Esophagus muscularis mucosa (tissue), 4 donors: ENCODE data around the gene KCND3. TPM values are rescaled to one million over a fixed set of nuclear protein-coding genes. Genes with fewer than 3 reads are reported as not detected.

Experiments
- DNase-seq: peaks from one replicate; pipeline ENCODE4 v3.0.0-alpha.2; 2017; ENCODE audit errors: extremely low spot score
- H3K27ac ChIP-seq, 4 donors: fragments of 200-600 bp; sonication (generic); replicated peaks in 1 of 4; 1 replicate in 3 of 4; 2 replicates in 1 of 4; pipeline ENCODE4 v1.5.1; 2016 to 2019; ENCODE audit warnings: mild to moderate bottlenecking in 1 of 4
- H3K27me3 ChIP-seq, 4 donors: fragments of 200-600 bp; sonication (generic); one replicate each; pipeline versions ENCODE4 v1.5.1 to v1.6.0; 2016 to 2019
- H3K36me3 ChIP-seq, 4 donors: fragments of 200-600 bp; sonication (generic); one replicate each; pipeline ENCODE4 v1.5.1; 2016 to 2019
- H3K4me1 ChIP-seq, 4 donors: fragments of 200-600 bp; sonication (generic); one replicate each; pipeline ENCODE4 v1.5.1; 2016 to 2019
- H3K4me3 ChIP-seq, 4 donors: fragments of 200-600 bp; sonication (generic); 1 replicate in 2 of 4; 2 replicates in 2 of 4; pipeline ENCODE4 v1.5.1; 2016 to 2019; ENCODE audit warnings: mild to moderate bottlenecking in 4 of 4, moderate library complexity in 1 of 4
- H3K9me3 ChIP-seq, 4 donors: fragments of 200-600 bp; sonication (generic); 1 replicate in 3 of 4; 2 replicates in 1 of 4; pipeline ENCODE4 v1.5.1; 2016 to 2019
- EP300 ChIP-seq: sonication (generic); formaldehyde crosslinking; IDR thresholded peaks from one replicate; pipeline ENCODE4 v1.6.1; 2017; ENCODE audit warnings: antibody characterized with exemption
- POLR2A ChIP-seq: fragments of 450-650 bp; IDR thresholded peaks from one replicate; pipeline ENCODE4 v1.6.1; 2017; ENCODE audit warnings: antibody characterized with exemption, moderate library complexity, mild to moderate bottlenecking, low read depth
- POLR2AphosphoS5 ChIP-seq, 2 donors: sonication (generic); formaldehyde crosslinking; IDR thresholded peaks; one replicate each; pipeline ENCODE4 v1.6.1; 2017; ENCODE audit warnings: antibody characterized with exemption in 2 of 2
- WGBS: methylation state at CpG from one replicate; pipeline ENCODE4 v1.1.5; 2018; 5-methylcytosine and 5-hydroxymethylcytosine counted together
- intact Hi-C: fragments of 100-400 bp; cut with DNase I; formaldehyde crosslinking; loops from one replicate; pipeline ENCODE4 v1.15.1; 2023
- total RNA-seq, 4 donors: library from RNA; depleted of rRNA; stranded (reverse); fragments of >200 nt; gene quantifications; one replicate each; pipeline versions ENCODE4 v1.1.0 to v1.2.1, GENCODE V29; 2016
- TF ChIP-seq, protein P1 (sequence below), 3 experiments: fragments of 200-600 bp in 2 of 3; fragments of 450-650 bp in 1 of 3; sonication (generic) in 2 of 3; IDR thresholded peaks; one replicate each; pipeline ENCODE4 v1.5.1; 2017 to 2019; ENCODE audit warnings: antibody characterized with exemption in 3 of 3, mild to moderate bottlenecking in 2 of 3, moderate library complexity in 1 of 3

KCND3 gene
- total RNA-seq, 4 donors from 2014 or later, result 25.7 to 57.6 (median 47.5) TPM

- H3K4me3 ChIP-seq, result no peak overlapping the region
- H3K4me1 ChIP-seq, result peaks cover 42 to 73% (median 68%) of the 10 kb centered on the region in 4 donors
- DNase-seq, result no peak
- intact Hi-C loops, result no loop called here
- TF ChIP-seq, protein P1, sequence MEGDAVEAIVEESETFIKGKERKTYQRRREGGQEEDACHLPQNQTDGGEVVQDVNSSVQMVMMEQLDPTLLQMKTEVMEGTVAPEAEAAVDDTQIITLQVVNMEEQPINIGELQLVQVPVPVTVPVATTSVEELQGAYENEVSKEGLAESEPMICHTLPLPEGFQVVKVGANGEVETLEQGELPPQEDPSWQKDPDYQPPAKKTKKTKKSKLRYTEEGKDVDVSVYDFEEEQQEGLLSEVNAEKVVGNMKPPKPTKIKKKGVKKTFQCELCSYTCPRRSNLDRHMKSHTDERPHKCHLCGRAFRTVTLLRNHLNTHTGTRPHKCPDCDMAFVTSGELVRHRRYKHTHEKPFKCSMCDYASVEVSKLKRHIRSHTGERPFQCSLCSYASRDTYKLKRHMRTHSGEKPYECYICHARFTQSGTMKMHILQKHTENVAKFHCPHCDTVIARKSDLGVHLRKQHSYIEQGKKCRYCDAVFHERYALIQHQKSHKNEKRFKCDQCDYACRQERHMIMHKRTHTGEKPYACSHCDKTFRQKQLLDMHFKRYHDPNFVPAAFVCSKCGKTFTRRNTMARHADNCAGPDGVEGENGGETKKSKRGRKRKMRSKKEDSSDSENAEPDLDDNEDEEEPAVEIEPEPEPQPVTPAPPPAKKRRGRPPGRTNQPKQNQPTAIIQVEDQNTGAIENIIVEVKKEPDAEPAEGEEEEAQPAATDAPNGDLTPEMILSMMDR (IDR thresholded peaks at IDR 0.05), result no peak
- TF ChIP-seq EP300 (no peak), POLR2A (no peak), POLR2AphosphoS5 (IDR thresholded peaks at IDR 0.05) (no peak)
- peak overlapping the region; percentile 36 to 52 (median 44) for H3K27ac ChIP-seq
- no peaks in the 10 kb centered on the region for H3K9me3 ChIP-seq
- WGBS, result 85% methylated on average over 3 of the region's 3 CpGs
- H3K27me3 ChIP-seq, result no peaks in the 10 kb centered on the region
- no peaks in the 10 kb centered on the region for H3K36me3 ChIP-seq
Measured at GRCh38 chr1:111876631-111877030, 112.8 kb downstream of the KCND3 start.

DNA sequence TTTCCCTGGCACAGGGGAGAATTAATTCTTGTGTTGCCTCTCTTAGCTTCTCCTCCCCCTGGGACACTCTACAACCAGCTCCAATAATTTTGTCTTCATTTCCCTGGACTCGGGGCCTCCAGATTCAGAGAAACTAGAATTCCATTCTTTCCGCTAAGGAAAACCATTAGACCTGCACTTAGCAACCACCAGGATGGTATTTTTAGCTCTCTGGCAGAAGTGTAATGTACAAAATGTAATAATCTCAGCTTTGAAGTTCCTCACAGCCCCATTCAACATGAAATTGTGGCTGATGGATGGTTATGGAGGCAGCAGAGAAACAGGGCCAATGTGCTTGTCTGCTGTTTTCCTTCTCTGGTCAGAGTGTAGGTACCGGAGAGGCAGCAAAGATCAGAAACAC is 113.8 kb downstream of the KCND3 start:
- no peak for DNase-seq
- H3K4me1 ChIP-seq, result peaks cover 32 to 63% (median 58%) of the 10 kb centered on the region in 4 donors
- no peaks in the 10 kb centered on the region for H3K9me3 ChIP-seq
- H3K27ac ChIP-seq, result peak overlapping the region; percentile 36 to 52 (median 44)
- intact Hi-C loops, result no loop called here
- H3K27me3 ChIP-seq, result no peaks in the 10 kb centered on the region
- no peak overlapping the region for H3K4me3 ChIP-seq
- H3K36me3 ChIP-seq, result no peaks in the 10 kb centered on the region
- TF ChIP-seq, protein P1 (IDR thresholded peaks at IDR 0.05), result no peak
- TF ChIP-seq EP300 (no peak), POLR2A (no peak), POLR2AphosphoS5 (IDR thresholded peaks at IDR 0.05) (no peak)
- WGBS, result 26% methylated on average over 3 of the region's 3 CpGs

DNA sequence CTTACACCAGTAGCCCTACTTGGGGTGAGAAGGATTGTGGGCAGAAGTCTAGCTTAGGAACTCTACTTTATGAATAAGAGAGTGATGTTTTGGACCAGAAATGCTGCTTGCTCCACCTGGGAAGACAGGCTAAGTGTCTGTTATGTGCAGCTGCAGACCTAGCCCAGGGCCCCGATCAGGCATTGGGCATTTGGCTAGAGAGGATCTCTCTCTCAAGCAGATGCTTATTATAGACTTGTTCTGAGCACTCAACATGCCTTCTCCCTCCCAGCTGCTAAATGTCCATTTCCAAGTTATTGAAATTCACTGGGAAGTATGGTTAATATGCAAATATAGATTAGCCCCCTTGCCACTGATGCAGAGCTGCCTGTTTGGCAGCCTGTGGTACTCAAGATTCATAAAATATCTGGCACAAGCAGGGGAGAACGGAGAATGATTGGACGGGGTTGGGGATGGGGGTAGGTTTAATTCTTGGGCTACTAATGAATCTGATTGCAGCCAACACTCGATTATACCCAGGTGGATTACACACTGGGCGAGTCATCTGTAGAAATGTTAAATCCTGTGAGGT is 115.9 kb downstream of the KCND3 start:
- TF ChIP-seq, protein P1 (IDR thresholded peaks at IDR 0.05), result no peak
- TF ChIP-seq POLR2AphosphoS5 (IDR thresholded peaks at IDR 0.05) (no peak), EP300 (no peak), POLR2A (no peak)
- WGBS, result 84% methylated on average over 5 of the region's 5 CpGs
- no peak overlapping the region for H3K4me3 ChIP-seq

GRCh38 chr1:111870181-111870580 is 119.3 kb downstream of the KCND3 start:
- DNase-seq, result no peak
- Histone ChIP-seq H3K27me3 (no peaks in the 10 kb centered on the region), H3K4me1 (peaks cover 0 to 9% (median 5%) of the 10 kb centered on the region in 4 donors), H3K27ac (no peak overlapping the region), H3K9me3 (no peaks in the 10 kb centered on the region), H3K4me3 (no peak overlapping the region), H3K36me3 (no peaks in the 10 kb centered on the region)
- no peak for TF ChIP-seq POLR2AphosphoS5 (IDR thresholded peaks at IDR 0.05)
- TF ChIP-seq EP300, result no peak
- TF ChIP-seq POLR2A, result no peak
- TF ChIP-seq, protein P1 (IDR thresholded peaks at IDR 0.05), result no peak
- intact Hi-C loops, result no loop called here
- WGBS, result 86% methylated on average over 1 of the region's 1 CpG

More for the DNA sequence above, 115.9 kb downstream of the KCND3 start:
- H3K27ac ChIP-seq, result no peak overlapping the region
- H3K9me3 ChIP-seq, result no peaks in the 10 kb centered on the region
- DNase-seq, result no peak
- H3K27me3 ChIP-seq, result no peaks in the 10 kb centered on the region
- intact Hi-C loops, result no loop called here
- H3K4me1 ChIP-seq, result peaks cover 20 to 42% (median 38%) of the 10 kb centered on the region in 4 donors
- no peaks in the 10 kb centered on the region for H3K36me3 ChIP-seq
